Measurements from ENCODE around the gene CEP63. TPM values are rescaled to one million over a fixed set of nuclear protein-coding genes. Genes with fewer than 3 reads are reported as not detected.

The CEP63 gene
- total and polyA plus RNA-seq, 9 of the 15 experiments (the other 6 are each of a cell fraction or from before 2014, with no cell fraction given): 5.1 to 17.8 (median 10.6) TPM

- DNase-seq (ENCODE audit: extremely low read depth in 1 of 4, low spot score in 3 of 4): peak in 1 of 4 experiments; percentile 21
- Histone ChIP-seq H4K20me1 (replicated peaks; ENCODE audit: control insufficient read depth, insufficient read depth, low read length) (no peaks in the 10 kb centered on the region), H3K4me2 (ENCODE audit: insufficient read depth, low read length) (peak overlapping the region; percentile 99), H3K27ac (ENCODE audit: extremely low read depth, low read depth, low read length) (peak overlapping the region; percentile 92), H2AFZ (ENCODE audit: low read depth, low read length) (peak overlapping the region; percentile 58), H3K27me3 (ENCODE audit: control insufficient read depth in 2 of 2, insufficient read depth in 2 of 2, low read length in 2 of 2) (no peaks in the 10 kb centered on the region), H3K9me1 (ENCODE audit: control insufficient read depth, insufficient read depth, low read length) (no peaks in the 10 kb centered on the region), H3K9me3 (replicated peaks; ENCODE audit: control insufficient read depth, insufficient read depth, low read depth, low read length) (no peaks in the 10 kb centered on the region), H3K4me3 (peak overlapping the region; percentile 74), H3K36me3 (ENCODE audit: control insufficient read depth, insufficient read depth, low read length) (peaks cover 15% of the 10 kb centered on the region), H3K79me2 (ENCODE audit: control insufficient read depth, insufficient read depth, low read length) (peaks cover 74% of the 10 kb centered on the region), H3K4me1 (replicated peaks in 1 of 2; ENCODE audit: control insufficient read depth in 2 of 2, insufficient read depth in 2 of 2, low read length in 2 of 2) (peaks cover 10 to 21% of the 10 kb centered on the region in 2 experiments; a peak in 4 of 5 replicates), H3K9ac (ENCODE audit: insufficient read depth in 1 of 2, low read depth in 2 of 2, low read length in 2 of 2) (peak overlapping the region; percentile 64 to 93; a peak in 3 of 4 replicates)
- whole genome bisulfite sequencing (ENCODE audit: insufficient coverage, low coverage, missing lambda C conversion rate): 9% methylated on average over 5 of the region's 5 CpGs
- no peak for FAIRE-seq
- in situ Hi-C loops (cut with MboI): loop anchor here (25.0 kb wide), 1 partner anchor 675 kb away; the partner anchor contains the start of gene SRPRB
- ChIA-PET POLR2A (interaction anchor here (0.8 to 0.9 kb wide), 3 partner anchors 10 to 208 kb away, joined by 3 read pairs; no protein-coding TSS in a partner anchor), CTCF (ENCODE audit: low intra/inter-chr PET ratio) (no interaction called here)
- no TSS peak for BruUV-seq (replicated peaks)
- no peak for ATAC-seq
- intact Hi-C loops (cut with micrococcal nuclease): no loop called here
- TF ChIP-seq TEAD4 (IDR thresholded peaks at IDR 0.05; ENCODE audit: low read length) (peak; percentile 22; the same call in 1 of the 2 replicates), TEAD4 (CRISPR knock-in tag; IDR thresholded peaks at IDR 0.05; ENCODE audit: borderline replicate concordance) (no peak), YY1 (IDR thresholded peaks at IDR 0.05; ENCODE audit: borderline replicate concordance in 1 of 3, control insufficient read depth in 1 of 3, extremely low read depth in 1 of 3, insufficient read depth in 3 of 3, insufficient read length in 1 of 3, insufficient replicate concordance in 2 of 3, low read depth in 1 of 3, low read length in 2 of 3) (peak in 1 of 3 experiments; percentile 45), PBX2 (CRISPR knock-in tag; IDR thresholded peaks at IDR 0.05; ENCODE audit: low read depth) (no peak), PBX2 (tag; conservative IDR thresholded peaks at IDR 0.05; ENCODE audit: low read depth) (peak; percentile 90), ZNF311 (CRISPR knock-in tag; IDR thresholded peaks at IDR 0.05) (no peak), ATF7 (IDR thresholded peaks at IDR 0.05) (0 out of 2 replicates have a peak, but pooled peaks have one; percentile 11)
- TF ChIP-seq, protein P1, sequence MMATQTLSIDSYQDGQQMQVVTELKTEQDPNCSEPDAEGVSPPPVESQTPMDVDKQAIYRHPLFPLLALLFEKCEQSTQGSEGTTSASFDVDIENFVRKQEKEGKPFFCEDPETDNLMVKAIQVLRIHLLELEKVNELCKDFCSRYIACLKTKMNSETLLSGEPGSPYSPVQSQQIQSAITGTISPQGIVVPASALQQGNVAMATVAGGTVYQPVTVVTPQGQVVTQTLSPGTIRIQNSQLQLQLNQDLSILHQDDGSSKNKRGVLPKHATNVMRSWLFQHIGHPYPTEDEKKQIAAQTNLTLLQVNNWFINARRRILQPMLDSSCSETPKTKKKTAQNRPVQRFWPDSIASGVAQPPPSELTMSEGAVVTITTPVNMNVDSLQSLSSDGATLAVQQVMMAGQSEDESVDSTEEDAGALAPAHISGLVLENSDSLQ (IDR thresholded peaks at IDR 0.05): peak; percentile 53
- TF ChIP-seq, protein P2, sequence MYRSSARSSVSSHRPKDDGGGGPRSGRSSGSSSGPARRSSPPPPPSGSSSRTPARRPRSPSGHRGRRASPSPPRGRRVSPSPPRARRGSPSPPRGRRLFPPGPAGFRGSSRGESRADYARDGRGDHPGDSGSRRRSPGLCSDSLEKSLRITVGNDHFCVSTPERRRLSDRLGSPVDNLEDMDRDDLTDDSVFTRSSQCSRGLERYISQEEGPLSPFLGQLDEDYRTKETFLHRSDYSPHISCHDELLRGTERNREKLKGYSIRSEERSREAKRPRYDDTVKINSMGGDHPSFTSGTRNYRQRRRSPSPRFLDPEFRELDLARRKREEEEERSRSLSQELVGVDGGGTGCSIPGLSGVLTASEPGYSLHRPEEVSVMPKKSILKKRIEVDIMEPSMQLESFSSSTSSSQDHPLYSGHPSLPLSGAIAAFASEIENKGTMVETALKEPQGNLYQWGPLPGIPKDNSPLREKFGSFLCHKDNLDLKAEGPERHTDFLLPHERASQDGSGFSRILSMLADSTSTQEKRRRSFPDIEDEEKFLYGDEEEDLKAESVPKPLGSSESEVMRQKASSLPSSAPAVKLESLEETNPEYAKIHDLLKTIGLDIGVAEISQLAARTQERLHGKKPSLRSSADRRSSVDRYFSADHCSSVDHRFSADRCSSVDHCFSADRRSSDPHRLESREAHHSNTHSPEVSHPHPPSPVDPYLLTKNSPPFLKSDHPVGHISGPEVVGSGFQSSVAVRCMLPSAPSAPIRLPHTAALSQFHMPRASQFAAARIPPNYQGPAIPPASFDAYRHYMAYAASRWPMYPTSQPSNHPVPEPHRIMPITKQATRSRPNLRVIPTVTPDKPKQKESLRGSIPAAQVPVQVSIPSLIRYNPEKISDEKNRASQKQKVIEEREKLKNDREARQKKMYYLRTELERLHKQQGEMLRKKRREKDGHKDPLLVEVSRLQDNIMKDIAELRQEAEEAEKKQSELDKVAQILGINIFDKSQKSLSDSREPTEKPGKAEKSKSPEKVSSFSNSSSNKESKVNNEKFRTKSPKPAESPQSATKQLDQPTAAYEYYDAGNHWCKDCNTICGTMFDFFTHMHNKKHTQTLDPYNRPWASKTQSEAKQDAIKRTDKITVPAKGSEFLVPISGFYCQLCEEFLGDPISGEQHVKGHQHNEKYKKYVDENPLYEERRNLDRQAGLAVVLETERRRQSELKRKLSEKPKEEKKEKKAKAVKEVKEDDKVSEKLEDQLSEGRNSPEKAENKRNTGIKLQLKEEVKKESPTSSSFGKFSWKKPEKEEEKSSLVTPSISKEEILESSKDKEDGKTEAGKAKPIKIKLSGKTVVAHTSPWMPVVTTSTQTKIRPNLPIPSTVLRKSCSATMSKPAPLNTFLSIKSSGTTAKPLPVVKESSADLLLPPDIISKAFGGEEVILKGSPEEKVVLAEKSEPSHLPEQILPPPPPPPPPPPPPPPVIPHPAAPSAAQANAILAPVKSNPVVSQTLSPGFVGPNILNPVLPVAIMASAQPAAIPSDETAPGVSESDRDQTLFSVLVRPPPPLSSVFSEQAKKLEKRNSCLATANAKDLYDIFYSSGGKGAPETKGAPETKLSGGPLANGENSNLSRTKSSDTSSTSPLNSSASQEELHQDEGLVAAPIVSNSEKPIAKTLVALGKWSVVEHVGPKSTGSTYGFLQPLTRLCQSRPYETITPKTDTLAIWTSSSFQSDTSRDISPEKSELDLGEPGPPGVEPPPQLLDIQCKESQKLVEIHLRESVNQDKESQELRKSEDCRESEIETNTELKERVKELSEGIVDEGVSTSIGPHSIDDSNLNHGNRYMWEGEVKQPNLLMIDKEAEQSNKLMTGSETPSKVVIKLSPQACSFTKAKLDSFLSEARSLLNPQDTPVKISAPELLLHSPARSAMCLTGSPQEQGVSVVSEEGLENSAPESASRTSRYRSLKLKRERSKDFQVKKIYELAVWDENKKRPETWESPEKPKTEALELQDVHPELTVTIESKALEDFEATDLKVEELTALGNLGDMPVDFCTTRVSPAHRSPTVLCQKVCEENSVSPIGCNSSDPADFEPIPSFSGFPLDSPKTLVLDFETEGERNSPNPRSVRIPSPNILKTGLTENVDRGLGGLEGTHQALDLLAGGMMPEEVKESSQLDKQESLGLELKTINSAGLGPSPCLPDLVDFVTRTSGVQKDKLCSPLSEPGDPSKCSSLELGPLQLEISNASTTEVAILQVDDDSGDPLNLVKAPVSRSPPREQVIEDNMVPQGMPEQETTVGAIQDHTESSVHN (IDR thresholded peaks at IDR 0.05; ENCODE audit: borderline replicate concordance in 1 of 2, low read depth in 1 of 2): no peak
Measured at GRCh38 chr3:134487406-134487805, 1.5 kb downstream of the CEP63 start.
